ENCODE data around the gene NDUFA11.

The NDUFA11 gene

GRCh38 chr19:5932609-5933262 is 29.1 kb upstream of the NDUFA11 start:
- H3K4me3 ChIP-seq (ENCODE audit: low read depth in 1 of 5, low read length in 5 of 5) = no peak overlapping the region
- no peaks in the 10 kb centered on the region for H3K9me3 ChIP-seq (ENCODE audit: control insufficient read depth in 5 of 5, low read length in 5 of 5)
- no peaks in the 10 kb centered on the region for H3K27me3 ChIP-seq (ENCODE audit: control insufficient read depth in 5 of 5, insufficient read depth in 4 of 5, low read length in 5 of 5)
- H3K9ac ChIP-seq (ENCODE audit: low read length in 5 of 5) = no peak overlapping the region
- H3K4me1 ChIP-seq (ENCODE audit: control insufficient read depth in 5 of 5, insufficient read depth in 5 of 5, low read length in 5 of 5) = peaks cover under 1 to 31% (median 23%) of the 10 kb centered on the region in 5 donors
- H3K27ac ChIP-seq (ENCODE audit: low read depth, low read length) = no peak overlapping the region
- peaks cover 0 to 87% (median 71%) of the 10 kb centered on the region in 5 donors for H3K36me3 ChIP-seq (ENCODE audit: control insufficient read depth in 5 of 5, insufficient read depth in 5 of 5, low read length in 5 of 5)

GRCh38 chr19:5932146-5932545 is 28.6 kb upstream of the NDUFA11 start:
- H3K4me3 ChIP-seq (ENCODE audit: low read depth in 1 of 5, low read length in 5 of 5) = no peak overlapping the region
- peaks cover 7 to 37% (median 29%) of the 10 kb centered on the region in 5 donors for H3K4me1 ChIP-seq (ENCODE audit: control insufficient read depth in 5 of 5, insufficient read depth in 5 of 5, low read length in 5 of 5)
- peaks cover 0 to 87% (median 72%) of the 10 kb centered on the region in 5 donors for H3K36me3 ChIP-seq (ENCODE audit: control insufficient read depth in 5 of 5, insufficient read depth in 5 of 5, low read length in 5 of 5)

GRCh38 chr19:5931251-5931650 is 27.7 kb upstream of the NDUFA11 start:
- no peaks in the 10 kb centered on the region for H3K27me3 ChIP-seq (ENCODE audit: control insufficient read depth in 5 of 5, insufficient read depth in 4 of 5, low read length in 5 of 5)
- peaks cover 11 to 46% (median 37%) of the 10 kb centered on the region in 5 donors for H3K4me1 ChIP-seq (ENCODE audit: control insufficient read depth in 5 of 5, insufficient read depth in 5 of 5, low read length in 5 of 5)
- no peaks in the 10 kb centered on the region for H3K9me3 ChIP-seq (ENCODE audit: control insufficient read depth in 5 of 5, low read length in 5 of 5)
- no peak overlapping the region for H3K27ac ChIP-seq (ENCODE audit: low read depth, low read length)
- H3K4me3 ChIP-seq (ENCODE audit: low read depth in 1 of 5, low read length in 5 of 5) = no peak overlapping the region
- H3K36me3 ChIP-seq (ENCODE audit: control insufficient read depth in 5 of 5, insufficient read depth in 5 of 5, low read length in 5 of 5) = peaks cover 0 to 90% (median 70%) of the 10 kb centered on the region in 5 donors
- no peak overlapping the region for H3K9ac ChIP-seq (ENCODE audit: low read length in 5 of 5)

More at GRCh38 chr19:5932146-5932545, 28.6 kb upstream of the NDUFA11 start:
- Histone ChIP-seq H3K9ac (ENCODE audit: low read length in 5 of 5) (no peak overlapping the region), H3K27ac (ENCODE audit: low read depth, low read length) (no peak overlapping the region), H3K27me3 (ENCODE audit: control insufficient read depth in 5 of 5, insufficient read depth in 4 of 5, low read length in 5 of 5) (no peaks in the 10 kb centered on the region), H3K9me3 (ENCODE audit: control insufficient read depth in 5 of 5, low read length in 5 of 5) (no peaks in the 10 kb centered on the region)

- no peak overlapping the region for H3K9ac ChIP-seq (ENCODE audit: low read length in 5 of 5)
- peaks cover 0 to 91% (median 72%) of the 10 kb centered on the region in 5 donors for H3K36me3 ChIP-seq (ENCODE audit: control insufficient read depth in 5 of 5, insufficient read depth in 5 of 5, low read length in 5 of 5)
- no peak overlapping the region for H3K27ac ChIP-seq (ENCODE audit: low read depth, low read length)
- H3K9me3 ChIP-seq (ENCODE audit: control insufficient read depth in 5 of 5, low read length in 5 of 5) = no peaks in the 10 kb centered on the region
- no peak overlapping the region for H3K4me3 ChIP-seq (ENCODE audit: low read depth in 1 of 5, low read length in 5 of 5)
- H3K4me1 ChIP-seq (ENCODE audit: control insufficient read depth in 5 of 5, insufficient read depth in 5 of 5, low read length in 5 of 5) = peaks cover 11 to 38% (median 32%) of the 10 kb centered on the region in 5 donors
- no peaks in the 10 kb centered on the region for H3K27me3 ChIP-seq (ENCODE audit: control insufficient read depth in 5 of 5, insufficient read depth in 4 of 5, low read length in 5 of 5)
Measured at GRCh38 chr19:5929625-5930024, 26.0 kb upstream of the NDUFA11 start.

GRCh38 chr19:5929179-5929578 is 25.6 kb upstream of the NDUFA11 start:
- Histone ChIP-seq H3K27me3 (ENCODE audit: control insufficient read depth in 5 of 5, insufficient read depth in 4 of 5, low read length in 5 of 5) (no peaks in the 10 kb centered on the region), H3K4me3 (ENCODE audit: low read depth in 1 of 5, low read length in 5 of 5) (no peak overlapping the region), H3K36me3 (ENCODE audit: control insufficient read depth in 5 of 5, insufficient read depth in 5 of 5, low read length in 5 of 5) (peaks cover 0 to 95% (median 77%) of the 10 kb centered on the region in 5 donors), H3K4me1 (ENCODE audit: control insufficient read depth in 5 of 5, insufficient read depth in 5 of 5, low read length in 5 of 5) (peaks cover 11 to 34% (median 29%) of the 10 kb centered on the region in 5 donors), H3K9me3 (ENCODE audit: control insufficient read depth in 5 of 5, low read length in 5 of 5) (no peaks in the 10 kb centered on the region), H3K27ac (ENCODE audit: low read depth, low read length) (no peak overlapping the region), H3K9ac (ENCODE audit: low read length in 5 of 5) (no peak overlapping the region)

GRCh38 chr19:5927441-5927821 is 23.8 kb upstream of the NDUFA11 start:
- peak overlapping the region; percentile 76 for H3K27ac ChIP-seq (ENCODE audit: low read depth, low read length)
- H3K4me3 ChIP-seq (ENCODE audit: low read depth in 1 of 5, low read length in 5 of 5) = peak overlapping the region in 1 of 5 donors; percentile 16
- no peaks in the 10 kb centered on the region for H3K9me3 ChIP-seq (ENCODE audit: control insufficient read depth in 5 of 5, low read length in 5 of 5)
- H3K4me1 ChIP-seq (ENCODE audit: control insufficient read depth in 5 of 5, insufficient read depth in 5 of 5, low read length in 5 of 5) = peaks cover 11 to 26% (median 25%) of the 10 kb centered on the region in 5 donors
- peak overlapping the region in 2 of 5 donors; percentile 27 to 51 for H3K9ac ChIP-seq (ENCODE audit: low read length in 5 of 5)
- H3K27me3 ChIP-seq (ENCODE audit: control insufficient read depth in 5 of 5, insufficient read depth in 4 of 5, low read length in 5 of 5) = no peaks in the 10 kb centered on the region
- peaks cover 0 to 95% (median 88%) of the 10 kb centered on the region in 5 donors for H3K36me3 ChIP-seq (ENCODE audit: control insufficient read depth in 5 of 5, insufficient read depth in 5 of 5, low read length in 5 of 5)

- Histone ChIP-seq H3K4me3 (ENCODE audit: low read depth in 1 of 5, low read length in 5 of 5) (peak overlapping the region in 1 of 5 donors; percentile 16), H3K27me3 (ENCODE audit: control insufficient read depth in 5 of 5, insufficient read depth in 4 of 5, low read length in 5 of 5) (no peaks in the 10 kb centered on the region), H3K9ac (ENCODE audit: low read length in 5 of 5) (peak overlapping the region in 3 of 5 donors; percentile 27 to 51 (median 42)), H3K36me3 (ENCODE audit: control insufficient read depth in 5 of 5, insufficient read depth in 5 of 5, low read length in 5 of 5) (peaks cover 3 to 95% (median 89%) of the 10 kb centered on the region in 5 donors), H3K9me3 (ENCODE audit: control insufficient read depth in 5 of 5, low read length in 5 of 5) (no peaks in the 10 kb centered on the region), H3K27ac (ENCODE audit: low read depth, low read length) (peak overlapping the region; percentile 76), H3K4me1 (ENCODE audit: control insufficient read depth in 5 of 5, insufficient read depth in 5 of 5, low read length in 5 of 5) (peaks cover 11 to 26% (median 25%) of the 10 kb centered on the region in 5 donors)
Measured at GRCh38 chr19:5926641-5927440, 23.3 kb upstream of the NDUFA11 start.

- Histone ChIP-seq H3K9me3 (ENCODE audit: control insufficient read depth in 5 of 5, low read length in 5 of 5) (no peaks in the 10 kb centered on the region), H3K4me1 (ENCODE audit: control insufficient read depth in 5 of 5, insufficient read depth in 5 of 5, low read length in 5 of 5) (peaks cover 11 to 26% (median 25%) of the 10 kb centered on the region in 5 donors), H3K27me3 (ENCODE audit: control insufficient read depth in 5 of 5, insufficient read depth in 4 of 5, low read length in 5 of 5) (no peaks in the 10 kb centered on the region), H3K9ac (ENCODE audit: low read length in 5 of 5) (no peak overlapping the region), H3K27ac (ENCODE audit: low read depth, low read length) (peak overlapping the region; percentile 76), H3K4me3 (ENCODE audit: low read depth in 1 of 5, low read length in 5 of 5) (no peak overlapping the region), H3K36me3 (ENCODE audit: control insufficient read depth in 5 of 5, insufficient read depth in 5 of 5, low read length in 5 of 5) (peaks cover 3 to 95% (median 89%) of the 10 kb centered on the region in 5 donors)
Measured at GRCh38 chr19:5925830-5926427, 22.3 kb upstream of the NDUFA11 start.

- peaks cover 3 to 95% (median 84%) of the 10 kb centered on the region in 5 donors for H3K36me3 ChIP-seq (ENCODE audit: control insufficient read depth in 5 of 5, insufficient read depth in 5 of 5, low read length in 5 of 5)
- peaks cover 11 to 26% (median 25%) of the 10 kb centered on the region in 5 donors for H3K4me1 ChIP-seq (ENCODE audit: control insufficient read depth in 5 of 5, insufficient read depth in 5 of 5, low read length in 5 of 5)
- H3K27ac ChIP-seq (ENCODE audit: low read depth, low read length) = no peak overlapping the region
- H3K27me3 ChIP-seq (ENCODE audit: control insufficient read depth in 5 of 5, insufficient read depth in 4 of 5, low read length in 5 of 5) = no peaks in the 10 kb centered on the region
- H3K4me3 ChIP-seq (ENCODE audit: low read depth in 1 of 5, low read length in 5 of 5) = no peak overlapping the region
- H3K9me3 ChIP-seq (ENCODE audit: control insufficient read depth in 5 of 5, low read length in 5 of 5) = no peaks in the 10 kb centered on the region
- H3K9ac ChIP-seq (ENCODE audit: low read length in 5 of 5) = no peak overlapping the region
Measured at GRCh38 chr19:5923356-5923755, 19.8 kb upstream of the NDUFA11 start.

All from subcutaneous abdominal adipose tissue (tissue), 5 donors.